HG03342 (cell line): ENCODE measurements around the gene ARFRP1.

ENCODE experiments used
- ATAC-seq: cut with Tn5 transposase; IDR thresholded peaks from one replicate; pipeline ENCODE4 v1.9.1; 2021; ENCODE audit warnings: mild to moderate bottlenecking, moderate library complexity; ENCODE audit not compliant: unreplicated experiment

ARFRP1 gene

DNA sequence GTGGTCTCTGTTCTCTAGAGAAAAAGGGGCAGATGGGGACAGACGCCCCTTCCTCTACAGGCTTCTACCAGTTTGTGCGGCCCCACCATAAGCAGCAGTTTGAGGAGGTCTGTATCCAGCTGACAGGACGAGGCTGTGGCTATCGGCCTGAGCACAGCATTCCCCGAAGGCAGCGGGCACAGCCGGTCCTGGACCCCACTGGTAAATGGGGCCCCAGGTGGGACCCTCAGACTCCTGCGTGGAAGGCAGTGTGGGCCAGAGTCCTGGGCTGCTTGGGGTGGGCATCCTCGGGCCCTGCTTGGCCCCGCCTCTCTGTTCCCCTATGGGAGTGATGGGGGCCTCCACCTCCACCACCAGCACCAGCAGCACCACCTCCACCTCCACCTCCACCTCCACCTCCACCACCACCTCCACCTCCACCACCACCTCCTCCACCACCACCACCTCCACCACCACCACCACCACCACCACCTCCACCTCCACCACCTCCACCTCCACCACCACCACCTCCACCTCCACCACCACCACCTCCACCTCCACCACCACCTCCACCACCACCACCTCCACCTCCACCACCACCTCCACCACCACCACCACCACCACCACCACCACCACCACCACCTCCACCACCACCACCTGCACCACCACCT, 14.6 kb downstream of the ARFRP1 start:
- ATAC-seq: no peak

DNA sequence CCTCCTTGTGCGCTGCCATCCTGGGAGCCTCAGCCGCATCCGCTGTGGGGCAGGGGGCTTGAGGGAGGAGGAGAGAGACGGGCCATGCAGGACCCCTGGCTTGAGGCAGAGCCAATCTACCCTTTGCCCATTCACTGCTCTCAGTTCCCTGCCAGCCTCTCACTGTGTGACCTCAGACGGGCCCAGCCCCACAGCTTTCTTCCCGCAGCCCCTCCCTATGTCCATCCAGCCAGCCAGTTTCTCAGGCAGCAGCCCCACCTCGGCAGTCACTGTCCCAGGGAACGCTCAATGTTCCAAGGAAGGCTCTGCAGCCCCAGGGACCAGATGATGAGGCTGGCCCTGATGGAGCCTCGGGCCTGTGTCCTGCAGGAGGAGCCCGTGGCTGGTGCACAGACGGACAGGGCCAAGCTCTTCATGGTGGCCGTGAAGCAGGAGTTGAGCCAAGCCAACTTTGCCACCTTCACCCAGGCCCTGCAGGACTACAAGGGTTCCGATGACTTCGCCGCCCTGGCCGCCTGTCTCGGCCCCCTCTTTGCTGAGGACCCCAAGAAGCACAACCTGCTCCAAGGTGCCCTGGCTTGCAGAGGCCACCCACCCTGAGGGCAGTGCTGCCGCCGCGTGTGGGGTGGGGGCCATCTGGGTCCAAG, 15.2 kb downstream of the ARFRP1 start:
- ATAC-seq: no peak

DNA sequence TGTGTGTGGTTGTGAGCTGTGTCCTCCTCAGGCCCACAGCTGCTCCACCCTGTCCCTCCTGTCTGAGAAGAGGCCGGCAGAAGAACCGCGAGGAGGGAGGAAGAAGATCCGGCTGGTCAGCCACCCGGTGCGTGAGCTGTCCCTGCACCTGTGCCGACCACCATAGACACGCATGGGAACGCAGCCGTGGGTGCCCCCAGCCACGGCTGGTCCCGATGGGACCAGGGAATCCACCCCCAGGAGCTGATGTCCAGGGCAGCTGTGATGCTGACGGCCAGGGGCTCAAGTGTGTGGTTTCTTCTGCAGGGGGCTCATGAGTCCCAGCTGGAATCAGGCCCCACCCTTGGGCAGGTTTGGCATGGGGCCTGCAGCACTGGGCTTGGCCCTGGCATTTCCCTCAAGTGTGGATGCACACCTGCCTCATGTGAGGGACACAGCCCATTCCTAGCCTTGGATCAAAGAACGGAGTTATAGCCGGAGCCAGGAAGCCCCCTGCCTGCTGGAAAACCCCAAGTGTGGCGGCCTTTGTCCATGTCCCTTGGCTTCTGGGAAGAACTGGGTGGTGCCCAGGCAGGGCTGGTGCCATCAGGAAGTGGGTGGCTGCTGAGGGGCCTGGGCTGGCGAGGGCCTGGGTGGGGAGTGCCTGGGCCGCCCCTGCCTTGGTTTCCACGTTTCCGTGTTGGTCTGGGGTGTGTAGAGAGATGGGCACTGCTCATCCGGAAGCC, 15.9 kb downstream of the ARFRP1 start:
- no peak for ATAC-seq

DNA sequence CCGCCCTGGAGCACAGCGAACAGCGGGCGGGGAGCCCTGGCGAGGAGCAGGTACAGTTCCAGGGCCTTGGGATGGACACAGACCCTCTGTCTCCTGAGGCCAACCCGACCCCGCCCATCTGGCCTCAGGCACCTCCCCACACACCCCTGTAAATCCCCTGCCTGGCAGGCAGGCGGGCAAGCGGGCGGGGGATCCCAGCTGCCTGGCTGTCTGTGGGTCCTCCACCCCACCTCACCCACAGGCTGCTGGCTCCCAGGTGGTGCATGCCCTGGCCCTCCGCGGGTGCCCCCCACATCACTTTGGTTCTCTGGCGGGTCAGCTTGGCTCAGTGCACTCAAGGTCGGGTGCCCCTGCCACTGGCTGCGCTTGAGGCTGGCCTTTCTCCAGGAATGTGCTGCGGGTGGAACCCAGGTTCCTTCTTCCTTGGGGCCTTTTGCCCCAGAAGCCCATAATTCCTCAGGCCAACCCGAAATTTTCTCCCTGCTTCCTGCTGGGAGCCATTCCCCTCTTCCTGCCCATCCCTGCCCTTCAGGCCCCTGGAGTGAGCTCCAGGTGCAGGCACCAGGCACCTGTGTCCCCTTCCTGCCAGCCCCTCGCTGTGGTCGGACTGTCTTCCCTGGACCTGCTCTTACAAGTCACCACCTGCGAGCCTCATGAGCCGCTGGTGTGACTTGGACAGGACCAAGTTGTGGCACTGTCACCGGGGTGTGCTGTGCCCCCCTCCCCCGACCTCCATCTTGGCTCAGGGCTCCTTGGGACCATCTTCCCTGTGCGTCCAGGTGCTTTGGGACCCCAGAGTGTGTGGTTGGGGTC, 16.7 kb downstream of the ARFRP1 start:
- no peak for ATAC-seq

DNA sequence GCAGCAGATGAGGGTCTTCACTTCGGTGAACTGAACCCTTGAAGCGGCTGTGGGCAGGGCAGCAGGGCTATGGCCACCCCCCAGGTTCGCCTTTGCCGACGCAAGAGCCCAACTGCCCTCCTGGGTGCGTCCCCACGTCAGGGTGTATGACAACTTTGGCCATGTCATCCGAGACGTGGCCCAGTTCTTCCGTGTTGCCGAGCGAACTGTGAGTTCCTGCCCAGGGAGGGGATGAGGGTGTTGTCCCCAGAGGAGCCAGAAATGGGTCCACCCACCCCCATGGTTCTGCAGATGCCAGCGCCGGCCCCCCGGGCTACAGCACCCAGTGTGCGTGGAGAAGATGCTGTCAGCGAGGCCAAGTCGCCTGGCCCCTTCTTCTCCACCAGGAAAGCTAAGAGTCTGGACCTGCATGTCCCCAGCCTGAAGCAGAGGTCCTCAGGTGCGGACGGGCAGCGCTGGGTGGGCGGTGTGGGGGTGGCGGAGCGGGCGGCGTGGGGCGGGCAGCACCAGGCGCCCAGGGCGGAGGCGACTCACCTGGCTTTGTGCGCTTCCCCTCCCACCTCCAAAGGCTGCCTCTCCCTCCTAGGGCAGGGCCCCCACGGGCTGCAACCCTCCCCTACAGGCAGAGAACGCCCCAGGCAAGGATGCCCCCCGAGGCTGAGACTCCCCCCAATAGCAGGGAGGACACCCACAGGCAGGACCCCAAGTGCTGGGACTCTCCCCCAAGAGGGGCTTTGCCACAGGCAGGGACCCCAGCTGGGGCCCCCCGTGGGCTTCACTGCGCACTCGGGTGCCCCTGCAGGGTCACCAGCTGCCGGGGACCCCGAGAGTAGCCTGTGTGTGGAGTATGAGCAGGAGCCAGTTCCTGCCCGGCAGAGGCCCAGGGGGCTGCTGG, 17.5 kb downstream of the ARFRP1 start:
- no peak for ATAC-seq

DNA sequence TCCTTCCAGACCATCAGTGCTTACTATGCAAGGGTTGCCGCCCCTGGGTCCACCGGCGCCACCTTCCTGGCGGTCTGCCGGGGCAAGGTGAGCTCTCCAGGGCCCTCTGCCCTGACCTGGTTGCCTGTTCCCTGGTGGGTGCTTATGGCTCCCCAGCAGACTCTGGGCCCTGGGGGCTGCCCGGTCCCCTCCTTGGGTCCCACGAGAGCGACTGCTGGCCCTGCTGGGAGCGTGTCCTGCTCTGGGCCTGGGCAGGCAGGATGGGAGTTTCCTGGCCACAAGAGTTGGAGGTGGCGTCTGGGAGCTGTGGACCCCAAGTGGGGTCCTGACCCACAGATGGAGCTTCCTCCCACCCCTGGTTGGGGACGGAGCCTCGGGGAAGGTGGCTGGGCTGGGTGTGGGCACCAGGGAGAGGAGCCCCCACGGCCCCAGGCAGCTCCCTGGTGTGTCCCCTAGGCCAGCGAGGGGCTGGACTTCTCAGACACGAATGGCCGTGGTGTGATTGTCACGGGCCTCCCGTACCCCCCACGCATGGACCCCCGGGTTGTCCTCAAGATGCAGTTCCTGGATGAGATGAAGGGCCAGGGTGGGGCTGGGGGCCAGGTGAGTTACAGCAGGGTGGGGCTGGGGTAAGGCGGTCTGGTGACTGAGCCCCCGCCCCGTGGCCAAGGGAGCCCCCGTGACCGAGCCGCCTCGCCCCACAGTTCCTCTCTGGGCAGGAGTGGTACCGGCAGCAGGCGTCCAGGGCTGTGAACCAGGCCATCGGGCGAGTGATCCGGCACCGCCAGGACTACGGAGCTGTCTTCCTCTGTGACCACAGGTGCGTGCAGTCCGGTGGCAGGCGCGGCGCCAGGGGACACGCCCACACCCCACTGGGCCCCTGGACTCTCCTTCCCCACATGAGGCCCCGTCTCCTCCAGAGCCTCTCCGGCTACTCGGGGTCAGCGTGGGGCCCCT, 18.5 kb downstream of the ARFRP1 start:
- ATAC-seq: no peak

DNA sequence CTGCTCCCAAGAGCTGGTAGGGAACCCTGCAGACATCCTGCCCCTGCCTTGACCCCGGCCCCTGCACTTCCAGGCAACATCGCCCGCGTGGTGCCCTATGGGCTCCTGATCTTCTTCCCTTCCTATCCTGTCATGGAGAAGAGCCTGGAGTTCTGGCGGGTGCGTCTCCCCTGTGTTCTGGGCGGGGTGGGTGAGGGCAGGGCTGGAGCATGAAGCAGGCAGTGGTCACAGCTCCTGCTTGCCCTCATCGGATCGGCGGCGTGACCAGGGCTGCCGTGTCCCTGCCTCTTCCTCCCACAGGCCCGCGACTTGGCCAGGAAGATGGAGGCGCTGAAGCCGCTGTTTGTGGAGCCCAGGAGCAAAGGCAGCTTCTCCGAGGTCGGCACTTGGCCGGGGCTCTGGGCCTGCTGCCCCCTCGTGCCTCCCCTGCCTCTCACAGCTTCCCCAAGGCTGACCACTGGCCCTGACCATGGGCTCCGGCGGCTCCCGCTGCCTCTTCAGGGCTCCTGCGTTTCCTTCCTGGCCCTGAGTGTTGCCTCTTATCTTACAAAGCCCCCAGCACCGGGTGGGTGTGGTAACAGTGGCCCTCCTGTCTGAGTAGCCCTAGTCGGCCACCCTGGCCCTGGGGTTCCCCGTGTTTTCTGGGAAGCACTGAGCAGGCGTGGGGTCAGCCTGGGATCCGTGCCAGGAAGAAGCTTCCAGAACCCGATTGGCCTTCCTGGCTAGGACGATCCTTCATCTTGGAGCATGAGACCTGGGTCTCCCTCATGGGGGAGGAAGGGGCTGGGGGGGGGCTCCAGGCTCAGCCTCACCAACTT, 19.3 kb downstream of the ARFRP1 start:
- ATAC-seq: no peak

DNA sequence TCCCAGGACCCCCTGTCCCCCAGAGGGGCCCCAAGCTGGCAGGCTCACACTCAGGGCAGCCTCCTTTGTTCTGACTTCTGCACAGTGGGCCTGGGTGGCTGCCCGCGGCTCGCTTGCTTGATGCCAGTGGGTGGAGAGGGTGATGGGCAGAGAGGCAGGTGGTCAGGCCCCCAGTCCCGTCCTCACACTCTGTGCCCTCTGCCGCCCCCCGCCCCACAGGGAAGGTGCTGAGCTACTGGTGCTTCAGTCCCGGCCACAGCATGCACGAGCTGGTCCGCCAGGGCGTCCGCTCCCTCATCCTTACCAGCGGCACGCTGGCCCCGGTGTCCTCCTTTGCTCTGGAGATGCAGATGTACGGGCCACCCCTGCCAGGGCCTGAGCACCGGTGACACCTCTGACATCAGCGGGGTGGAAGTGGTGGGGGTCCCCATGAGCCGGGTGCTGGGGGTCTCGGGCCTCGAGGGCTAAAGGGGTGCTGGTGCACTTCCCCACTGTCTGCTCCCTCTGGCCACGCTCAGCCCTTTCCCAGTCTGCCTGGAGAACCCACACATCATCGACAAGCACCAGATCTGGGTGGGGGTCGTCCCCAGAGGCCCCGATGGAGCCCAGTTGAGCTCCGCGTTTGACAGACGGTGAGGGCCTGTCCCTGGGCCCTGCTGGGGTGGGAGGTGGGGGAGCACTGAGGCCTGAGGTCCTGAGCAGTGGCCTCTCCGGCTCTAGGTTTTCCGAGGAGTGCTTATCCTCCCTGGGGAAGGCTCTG, 20.2 kb downstream of the ARFRP1 start:
- ATAC-seq: no peak

DNA sequence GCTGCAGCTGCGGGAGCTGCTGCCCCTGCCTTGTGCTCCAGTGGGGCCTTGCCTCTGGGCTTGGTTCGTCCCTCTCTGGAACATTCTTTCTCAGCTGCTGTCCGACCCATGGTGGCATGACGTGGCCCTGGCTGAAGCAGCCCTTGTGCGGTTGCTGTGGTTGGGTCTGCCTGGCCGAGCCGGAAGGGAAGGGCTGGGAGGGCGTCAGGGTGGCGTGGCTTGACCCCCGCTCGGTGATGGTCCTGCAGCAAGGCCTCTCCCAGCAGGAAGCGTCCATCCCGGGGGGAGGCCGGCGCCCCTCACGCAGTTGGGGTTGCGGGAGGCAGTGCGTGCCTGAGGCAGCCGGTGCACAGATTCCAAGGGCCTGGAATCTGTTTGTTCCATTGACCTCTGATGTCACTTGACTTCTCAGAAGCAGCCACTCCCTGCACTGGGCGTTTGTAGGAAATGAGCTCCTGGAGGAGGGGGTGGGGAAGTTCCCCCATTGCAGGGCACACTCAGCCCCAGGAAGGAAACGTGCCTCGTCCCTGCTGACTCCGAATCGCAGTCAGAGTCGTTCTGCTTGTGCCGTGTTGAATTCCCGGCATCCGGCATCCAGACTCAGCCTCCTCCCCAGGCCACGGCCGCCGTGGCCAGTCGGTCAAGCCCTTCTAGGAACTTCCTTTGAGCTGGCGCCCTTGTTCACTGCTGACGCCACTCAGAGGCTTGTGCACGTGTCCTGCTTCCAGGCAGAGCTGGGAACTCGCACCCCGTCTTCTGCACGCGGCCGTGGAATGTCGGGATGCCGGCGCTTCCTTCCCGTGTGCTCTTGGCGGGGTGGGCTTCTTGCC, 21.1 kb downstream of the ARFRP1 start:
- ATAC-seq: no peak

DNA sequence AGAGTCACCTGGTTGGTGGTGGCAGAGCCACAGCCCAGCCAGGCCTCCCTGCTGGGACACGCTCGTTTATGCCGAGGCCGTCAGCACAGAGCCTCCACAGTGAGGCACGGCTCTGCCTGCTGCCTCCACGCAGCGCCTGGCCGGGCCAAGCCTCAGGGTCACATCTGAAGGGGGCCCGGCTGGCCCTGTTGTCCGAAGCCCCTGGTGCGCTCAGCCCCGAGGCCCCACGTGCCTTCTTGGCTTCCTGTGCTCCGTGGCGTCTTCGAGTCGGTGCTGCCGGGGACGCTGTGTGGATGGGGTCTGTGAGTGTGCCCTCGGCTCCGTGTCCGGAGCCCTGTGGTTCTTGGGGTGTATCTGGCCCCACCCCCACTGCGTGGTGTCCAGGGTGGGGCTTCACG, 21.7 kb downstream of the ARFRP1 start:
- no peak for ATAC-seq

DNA sequence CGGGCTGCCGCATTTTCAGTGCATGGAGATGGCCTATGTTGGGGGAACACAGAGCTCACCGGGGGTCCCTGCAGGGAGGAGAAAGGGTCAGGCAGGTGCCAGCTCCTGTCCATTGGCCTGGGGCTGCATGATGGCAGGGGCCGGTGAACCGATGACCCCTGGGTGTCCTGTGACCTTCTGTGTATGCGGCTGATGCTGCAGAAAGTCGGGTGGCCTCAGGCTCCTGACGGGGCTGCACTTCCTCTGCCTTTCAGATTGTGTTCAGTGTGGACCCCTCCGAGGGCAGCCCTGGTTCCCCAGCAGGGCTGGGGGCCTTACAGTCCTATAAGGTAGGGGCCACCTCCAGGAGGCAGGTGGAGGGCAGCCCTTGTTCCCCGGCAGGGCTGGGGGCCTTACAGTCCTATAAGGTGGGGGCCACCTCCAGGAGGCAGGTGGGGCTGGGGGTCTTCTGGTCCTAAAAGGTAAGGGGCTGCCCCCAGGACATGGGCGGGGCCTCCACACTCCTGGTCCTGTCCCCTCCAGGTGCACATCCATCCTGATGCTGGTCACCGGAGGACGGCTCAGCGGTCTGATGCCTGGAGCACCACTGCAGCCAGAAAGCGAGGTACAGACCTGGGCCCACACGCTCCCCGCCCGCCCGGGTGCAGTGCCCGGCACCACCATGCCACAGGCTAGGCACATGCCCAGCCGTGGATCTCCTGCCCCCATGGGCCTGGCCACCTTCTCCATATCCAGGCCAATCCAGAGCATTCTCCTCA, 22.3 kb downstream of the ARFRP1 start:
- no peak for ATAC-seq

- no peak for ATAC-seq
Measured at GRCh38 chr20:63682384-63683139, 25.2 kb downstream of the ARFRP1 start.

DNA sequence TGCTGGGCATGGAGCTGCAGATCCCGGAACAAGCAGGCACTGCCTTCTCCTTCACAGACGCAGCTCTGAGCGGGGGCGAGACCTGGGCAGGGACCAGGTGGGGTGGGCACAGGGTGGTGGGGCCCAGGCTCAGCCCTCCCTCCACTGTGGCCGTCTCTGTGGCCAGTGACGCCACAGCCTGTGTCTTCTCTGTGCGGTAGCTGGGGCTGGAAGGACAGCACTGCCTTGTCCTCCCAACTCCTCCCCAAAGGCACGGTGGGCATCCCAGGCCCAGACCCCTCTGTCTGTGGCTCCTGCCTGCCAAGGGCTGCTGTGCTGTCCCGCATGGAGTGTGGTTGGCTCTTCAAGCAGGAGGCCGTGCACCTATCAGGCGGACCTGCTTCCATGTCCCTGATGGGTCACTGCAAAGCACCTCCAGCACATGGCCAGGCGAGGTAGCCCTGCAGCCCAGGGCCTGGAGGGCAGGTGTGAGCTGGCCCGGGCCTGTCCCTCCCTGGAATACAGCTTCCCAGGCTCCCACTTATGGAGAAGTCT, 26.1 kb downstream of the ARFRP1 start:
- ATAC-seq: no peak

DNA sequence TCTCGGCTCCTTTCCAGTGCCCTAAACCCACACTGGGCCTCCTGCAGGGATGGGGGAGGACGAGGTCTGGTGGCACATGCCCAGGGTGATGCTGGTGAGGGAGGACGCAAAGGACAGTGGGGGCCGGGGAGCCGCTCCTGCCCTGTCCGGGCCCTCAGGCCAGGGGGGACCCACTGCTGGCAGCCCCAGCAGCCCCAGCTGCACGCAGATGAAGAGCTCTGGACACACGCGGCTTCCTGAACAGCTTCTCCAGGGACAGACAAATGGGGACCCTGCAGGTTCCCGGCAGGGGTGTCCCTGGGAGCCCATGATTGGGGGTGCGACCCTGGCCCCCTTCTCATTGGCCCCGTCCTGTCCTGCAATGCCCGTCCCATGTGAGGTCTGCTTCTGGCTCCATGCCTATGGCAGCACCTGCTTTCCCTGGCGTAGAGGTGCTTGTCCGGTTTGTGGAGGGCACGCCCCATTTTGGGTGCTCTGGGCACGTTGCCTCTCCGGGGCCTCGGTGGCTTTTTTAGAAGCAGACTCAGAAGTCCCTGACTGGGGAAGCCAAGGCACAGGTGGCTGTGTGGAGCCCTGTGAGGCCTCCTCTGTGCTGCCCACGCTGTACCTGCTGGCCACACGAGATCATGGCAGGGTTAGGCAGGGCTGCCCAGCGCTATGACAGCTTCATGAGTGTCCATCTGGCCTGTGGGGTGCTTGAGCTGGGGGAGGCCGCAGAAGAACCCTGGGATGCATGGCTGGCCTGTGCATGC, 26.7 kb downstream of the ARFRP1 start:
- ATAC-seq: no peak
